HepG2 (cell line): Measurements from ENCODE around the gene AGER. TPM values are rescaled to one million over a fixed set of nuclear protein-coding genes. Genes with fewer than 3 reads are reported as not detected.

ENCODE experiments used
- ATAC-seq: fragments of 200-7000 bp; cut with Tn5 transposase; 3 replicates; pipeline ENCODE4 v1.9.1; 2020; ENCODE audit warnings: mild to moderate bottlenecking, moderate library complexity
- BruUV-seq: library from RNA; stranded (reverse); fragments of 400-500 nt; replicated peaks from 2 replicates; lab custom pipeline; 2021; lab: Mats Ljungman, UMichigan
- CTCF ChIA-PET: fragments of 300-600 bp; formaldehyde crosslinking; extraction: SDS; loops from one replicate; lab custom pipeline; 2021; ENCODE audit warnings: low total read pairs, inconsistent platforms, low intra/inter-chr PET ratio; lab: Yijun Ruan, JAX
- POLR2A ChIA-PET: fragments of 350-600 bp; sonication (Branson Sonifier 250); formaldehyde crosslinking; loops from one replicate; lab custom pipeline; 2020; ENCODE audit warnings: antibody characterized with exemption, inconsistent platforms; lab: Yijun Ruan, JAX
- DNase-seq: peaks from one replicate; pipeline ENCODE4 v3.0.0-alpha.2; 2015; ENCODE audit warnings: low spot score
- FAIRE-seq: peaks from 3 replicates; lab custom pipeline; 2011; peaks lifted over from hg19 to GRCh38; lab: Jason Lieb, UNC
- H2AFZ ChIP-seq: one replicate; pipeline ENCODE4 v1.6.1; 2011; ENCODE audit warnings: low read length, inconsistent platforms
- H3K27ac ChIP-seq: fragments of 300-600 bp; 3 replicates; pipeline ENCODE4 v1.8.0; 2011; ENCODE audit warnings: mixed run types, mild to moderate bottlenecking, mixed read lengths, low read length, inconsistent platforms; ENCODE audit not compliant: insufficient read depth; ENCODE audit errors: extremely low read length
- H3K27me3 ChIP-seq, 2 experiments: fragments of 200-600 bp in 1 of 2; 2 replicates in 1 of 2; 3 replicates in 1 of 2; pipeline versions ENCODE4 v1.6.0 to v1.8.0; 2011; ENCODE audit warnings: low read length in 2 of 2, mild to moderate bottlenecking in 2 of 2, moderate library complexity in 2 of 2, inconsistent platforms in 1 of 2; ENCODE audit not compliant: insufficient read depth in 2 of 2, control insufficient read depth in 1 of 2
- H3K36me3 ChIP-seq, 2 experiments: fragments of 200-600 bp in 1 of 2; replicated peaks in 1 of 2; 2 replicates in 1 of 2; 3 replicates in 1 of 2; pipeline versions ENCODE4 v1.5.1 to v1.8.0; 2011; ENCODE audit warnings: low read length in 2 of 2, inconsistent platforms in 1 of 2; ENCODE audit not compliant: insufficient read depth in 2 of 2, control insufficient read depth in 1 of 2
- H3K4me1 ChIP-seq: 2 replicates; pipeline ENCODE4 v1.5.1; 2012; ENCODE audit warnings: low read length, inconsistent platforms; ENCODE audit not compliant: insufficient read depth
- H3K4me2 ChIP-seq: 2 replicates; pipeline ENCODE4 v1.6.0; 2011; ENCODE audit warnings: low read depth, low read length, inconsistent platforms
- H3K4me3 ChIP-seq, 3 experiments: fragments of 200-600 bp in 1 of 3; sonication (generic), shearing (Covaris generic) in 1 of 3; replicated peaks in 1 of 3; 2 replicates each; pipeline ENCODE4 v1.5.1; 2011 to 2016; ENCODE audit warnings: low read length in 3 of 3, inconsistent platforms in 2 of 3, low read depth in 2 of 3, mild to moderate bottlenecking in 2 of 3, control low read depth in 1 of 3, mixed read lengths in 1 of 3; ENCODE audit not compliant: insufficient read depth in 1 of 3
- H3K79me2 ChIP-seq: one replicate; pipeline ENCODE4 v1.6.1; 2011; ENCODE audit warnings: low read length, inconsistent platforms; ENCODE audit not compliant: insufficient read depth
- H3K9ac ChIP-seq: 2 replicates; pipeline ENCODE4 v1.6.0; 2011; ENCODE audit warnings: mild to moderate bottlenecking, low read depth, low read length, inconsistent platforms; ENCODE audit not compliant: insufficient read depth
- H3K9me3 ChIP-seq: 2 replicates; pipeline ENCODE4 v1.5.1; 2012; ENCODE audit warnings: mild to moderate bottlenecking, low read length
- H4K20me1 ChIP-seq: 2 replicates; pipeline ENCODE4 v1.6.0; 2011; ENCODE audit warnings: inconsistent platforms, mild to moderate bottlenecking, low read length, moderate library complexity; ENCODE audit not compliant: insufficient read depth
- CCDC6 ChIP-seq: sonication (generic); formaldehyde crosslinking; IDR thresholded peaks from 2 replicates; pipeline ENCODE4 v1.8.1; 2022; ENCODE audit warnings: mild to moderate bottlenecking, missing genetic modification reagents, moderate library complexity
- FOXC1 ChIP-seq: sonication (generic); formaldehyde crosslinking; IDR thresholded peaks from 2 replicates; pipeline ENCODE4 v1.8.0; 2022; ENCODE audit warnings: mild to moderate bottlenecking, missing genetic modification reagents, borderline replicate concordance
- NFKBIZ ChIP-seq: IDR thresholded peaks from 2 replicates; pipeline ENCODE4 v1.6.1; 2018; ENCODE audit warnings: missing genetic modification reagents, missing compliant biosample characterization
- NONO ChIP-seq, 2 experiments: fragments of 450-650 bp in 1 of 2; sonication (generic) in 1 of 2; formaldehyde crosslinking in 1 of 2; IDR thresholded peaks in 1 of 2; conservative IDR thresholded peaks in 1 of 2; 2 replicates each; pipeline versions ENCODE4 v1.6.1 to v1.8.0; 2017 to 2022; ENCODE audit warnings: mild to moderate bottlenecking in 1 of 2, missing genetic modification reagents in 1 of 2, moderate library complexity in 1 of 2
- NR3C1 ChIP-seq: sonication (generic); formaldehyde crosslinking; IDR thresholded peaks from 2 replicates; pipeline ENCODE4 v1.4.0; 2020; ENCODE audit warnings: missing genetic modification reagents
- SIN3A ChIP-seq: IDR thresholded peaks from 2 replicates; pipeline ENCODE4 v1.6.1; 2011; ENCODE audit warnings: low read depth, mild to moderate bottlenecking, control low read depth, low read length, borderline replicate concordance
- SNAPC4 ChIP-seq: sonication (generic); formaldehyde crosslinking; IDR thresholded peaks from 2 replicates; pipeline ENCODE4 v1.4.0; 2020; ENCODE audit warnings: mild to moderate bottlenecking, missing genetic modification reagents
- SPEN ChIP-seq: sonication (generic); formaldehyde crosslinking; IDR thresholded peaks from 2 replicates; pipeline ENCODE4 v1.5.1; 2020; ENCODE audit warnings: low read depth, mild to moderate bottlenecking, missing genetic modification reagents
- ZNF10 ChIP-seq: sonication (generic); formaldehyde crosslinking; IDR thresholded peaks from 2 replicates; pipeline ENCODE4 v1.4.0; 2020; ENCODE audit warnings: mild to moderate bottlenecking, low read depth, missing genetic modification reagents, borderline replicate concordance
- ZNF143 ChIP-seq: sonication (generic); formaldehyde crosslinking; IDR thresholded peaks from 2 replicates; pipeline ENCODE4 v1.4.0; 2020; ENCODE audit warnings: missing genetic modification reagents
- ZNF256 ChIP-seq: sonication (generic); formaldehyde crosslinking; conservative IDR thresholded peaks from 2 replicates; pipeline ENCODE4 v1.4.0; 2020; ENCODE audit warnings: missing genetic modification reagents
- ZNF264 ChIP-seq: sonication (generic); formaldehyde crosslinking; IDR thresholded peaks from 2 replicates; pipeline ENCODE4 v1.4.0; 2020; ENCODE audit warnings: missing genetic modification reagents
- ZNF281 ChIP-seq: sonication (generic); formaldehyde crosslinking; IDR thresholded peaks from 2 replicates; pipeline ENCODE4 v1.4.0; 2020; ENCODE audit warnings: missing genetic modification reagents, borderline replicate concordance
- ZNF619 ChIP-seq: sonication (generic); formaldehyde crosslinking; IDR thresholded peaks from 2 replicates; pipeline ENCODE4 v1.4.0; 2020; ENCODE audit warnings: mild to moderate bottlenecking, missing genetic modification reagents
- ZNF850 ChIP-seq: sonication (generic); formaldehyde crosslinking; conservative IDR thresholded peaks from 2 replicates; pipeline ENCODE4 v1.9.0; 2021; ENCODE audit warnings: mild to moderate bottlenecking, missing genetic modification reagents
- ZSCAN30 ChIP-seq: sonication (generic); formaldehyde crosslinking; IDR thresholded peaks from 2 replicates; pipeline ENCODE4 v1.5.0; 2020; ENCODE audit warnings: mild to moderate bottlenecking, missing genetic modification reagents
- WGBS: methylation state at CpG from one replicate; pipeline ENCODE4 v1.1.6; 2017; ENCODE audit warnings: low lambda C conversion rate; 5-methylcytosine and 5-hydroxymethylcytosine counted together
- in situ Hi-C: cut with HindIII; loops from 2 replicates; pipeline ENCODE4 v1.10.0; 2017; ENCODE audit warnings: low pct_unique_long_range_greater_than_20kb; ENCODE audit not compliant: extremely low pct_ligation_motif_present
- intact Hi-C: fragments of 100-400 bp; cut with micrococcal nuclease; formaldehyde crosslinking; loops from one replicate; pipeline ENCODE4 v1.10.0; 2022; ENCODE audit not compliant: unreplicated experiment
- polyA plus RNA-seq, 8 experiments: library from polyadenylated mRNA; depleted of rRNA in 3 of 8; stranded (reverse) in 7 of 8; unstranded in 1 of 8; fragments of >200 nt; fragmentation: Illumina TruSeq in 4 of 8; extraction: Trizol in 4 of 8; gene quantifications; 2 replicates each; pipeline versions ENCODE4 v1.2.1 to v1.2.3, GENCODE V29; 2011 to 2016; ENCODE audit warnings: low read depth in 4 of 8, missing spikeins in 1 of 8, mixed read lengths in 1 of 8; ENCODE audit not compliant: insufficient read depth in 1 of 8
- total RNA-seq, 5 experiments: library from RNA; depleted of rRNA; stranded (reverse); fragments of >200 nt; fragmentation: Illumina TruSeq; extraction: Trizol; gene quantifications; 2 replicates each; pipeline ENCODE4 v1.2.3, GENCODE V29; 2016; ENCODE audit warnings: low read depth in 1 of 5

Gene AGER
- total and polyA plus RNA-seq, 2 of the 13 experiments (the other 11 are each of a cell fraction or from before 2014, with no cell fraction given) = 1.9 to 5.1 TPM

DNA sequence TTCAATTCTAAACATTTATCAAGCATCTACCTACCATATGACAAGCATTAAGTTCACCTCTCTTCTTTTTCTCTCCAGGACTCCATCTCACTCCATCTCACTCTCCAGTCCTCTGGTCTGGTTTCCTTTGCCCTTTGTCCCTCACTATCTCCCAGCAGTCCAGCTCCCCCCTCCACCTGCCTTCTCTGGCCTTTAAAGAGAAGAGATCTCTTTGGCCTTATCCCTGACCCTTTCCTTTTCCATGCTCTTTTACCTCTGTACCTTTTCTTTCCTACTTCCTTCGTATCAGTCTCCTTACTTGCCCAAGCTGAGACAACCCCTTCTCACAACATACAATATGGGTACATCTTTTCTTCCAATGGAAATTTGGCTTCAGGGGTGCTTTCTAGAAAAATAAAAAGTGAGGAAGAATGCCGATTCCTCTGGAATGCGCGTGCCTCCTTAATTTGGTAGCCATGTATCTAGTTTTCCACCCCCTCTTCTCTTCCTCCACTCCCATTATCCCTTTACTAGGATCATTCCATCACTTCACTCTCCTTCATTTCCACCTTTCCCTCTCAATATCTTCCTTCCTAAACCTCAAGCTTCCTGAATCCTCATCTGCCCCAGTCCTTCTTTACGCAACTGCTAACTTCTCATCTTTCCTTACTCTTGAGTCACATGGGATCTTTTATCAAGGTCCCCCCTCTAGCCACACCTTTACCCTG is 7.4 kb downstream of the AGER start:
- H4K20me1 ChIP-seq = no peaks in the 10 kb centered on the region
- TSS peak; percentile 31 for BruUV-seq
- ChIA-PET POLR2A (interaction anchor here (0.7 to 5.8 kb wide), 17 partner anchors 9 to 795 kb away, joined by 3 to 127 read pairs (median 8); partner anchors contain the start of genes ATF6B, FKBPL, GPANK1 and GPSM3), CTCF (no interaction called here)
- 1% methylated on average over 5 of the region's 5 CpGs for WGBS
- H2AFZ ChIP-seq = no peak overlapping the region
- H3K9ac ChIP-seq = peak overlapping the region; percentile 90
- peaks cover 60% of the 10 kb centered on the region for H3K4me1 ChIP-seq
- H3K4me3 ChIP-seq = peak overlapping the region; percentile 96 to 98 (median 98)
- H3K27ac ChIP-seq = peak overlapping the region; percentile 97
- in situ Hi-C loops = no loop called here
- H3K4me2 ChIP-seq = peak overlapping the region; percentile 98
- no peaks in the 10 kb centered on the region; a peak in 1 of 5 replicates for H3K27me3 ChIP-seq
- FAIRE-seq = no peak
- no peak for ATAC-seq
- DNase-seq = no peak
- peaks cover 14 to 19% of the 10 kb centered on the region in 2 experiments; a peak in 4 of 5 replicates for H3K36me3 ChIP-seq
- H3K9me3 ChIP-seq = no peaks in the 10 kb centered on the region
- intact Hi-C loops = loop anchor here (2.0 to 5.0 kb wide), 2 partner anchors 58 to 1091 kb away; no protein-coding TSS in a partner anchor
- peaks cover 56% of the 10 kb centered on the region for H3K79me2 ChIP-seq
- no peak for TF ChIP-seq NFKBIZ (CRISPR knock-in tag)
- TF ChIP-seq ZNF10 = no peak
- 0 out of 2 replicates have a peak, but pooled peaks have one; percentile 31 for TF ChIP-seq SIN3A
- TF ChIP-seq ZNF281 (CRISPR knock-in tag) = no peak
- TF ChIP-seq SNAPC4 (CRISPR knock-in tag) = no peak
- no peak for TF ChIP-seq ZSCAN30 (CRISPR knock-in tag)
- TF ChIP-seq SPEN (CRISPR knock-in tag) = no peak
- TF ChIP-seq ZNF850 (CRISPR knock-in tag) = no peak
- no peak for TF ChIP-seq FOXC1
- TF ChIP-seq ZNF619 (CRISPR knock-in tag) = no peak
- TF ChIP-seq NR3C1 (CRISPR knock-in tag) = no peak
- no peak for TF ChIP-seq ZNF256
- no peak for TF ChIP-seq ZNF143
- 0 out of 2 replicates have a peak, but pooled peaks have one; percentile 50 for TF ChIP-seq ZNF264
- TF ChIP-seq NONO (IDR thresholded peaks at IDR 0.05) = no peak
- TF ChIP-seq NONO (CRISPR knock-in tag; conservative IDR thresholded peaks at IDR 0.05) = no peak; the same call in 1 of the 2 replicates
- 0 out of 2 replicates have a peak, but pooled peaks have one; percentile 39 for TF ChIP-seq CCDC6
